Activated naive CD4-positive, alpha-beta T cell treated with Interleukin-2 at 50 U/mL for 16 hours (primary cell): ENCODE results near the gene GRID1.
"Not testable (repeated sequence)": the region's sequence is repeated elsewhere in the genome, so short reads cannot be mapped to it uniquely, and the experiment has no call there.

Experiments
- DNase-seq: peaks from one replicate; pipeline ENCODE4 v3.0.0-alpha.2; 2020

The GRID1 gene

GRCh38 chr10:86250399-86250798 is 116.2 kb downstream of the GRID1 start:
- DNase-seq = no peak

- no peak for DNase-seq
These were observed 116.8 kb downstream of the GRID1 start for GRCh38 chr10:86249794-86250193.

GRCh38 chr10:86248062-86248461 is 118.5 kb downstream of the GRID1 start:
- no peak for DNase-seq

GRCh38 chr10:86247588-86247987 is 119.0 kb downstream of the GRID1 start:
- DNase-seq = no peak

GRCh38 chr10:86247073-86247472 is 119.5 kb downstream of the GRID1 start:
- no peak for DNase-seq

- DNase-seq = no peak
These were observed 120.2 kb downstream of the GRID1 start for GRCh38 chr10:86246279-86246940.

- no peak for DNase-seq
These were observed 121.6 kb downstream of the GRID1 start for GRCh38 chr10:86245015-86245394.

GRCh38 chr10:86244297-86245014 is 122.1 kb downstream of the GRID1 start:
- DNase-seq = no peak

GRCh38 chr10:86243651-86244155 is 122.9 kb downstream of the GRID1 start:
- no peak for DNase-seq

GRCh38 chr10:86242761-86243160 is 123.8 kb downstream of the GRID1 start:
- no peak for DNase-seq

- DNase-seq = not testable (repeated sequence)
These were observed 128.5 kb downstream of the GRID1 start for GRCh38 chr10:86238089-86238488.

GRCh38 chr10:86234541-86235270 is 131.9 kb downstream of the GRID1 start:
- no peak for DNase-seq

- no peak for DNase-seq
These were observed 132.5 kb downstream of the GRID1 start for GRCh38 chr10:86234107-86234506.

GRCh38 chr10:86233131-86233530 is 133.5 kb downstream of the GRID1 start:
- DNase-seq = no peak

- no peak for DNase-seq
These were observed 134.0 kb downstream of the GRID1 start for GRCh38 chr10:86232644-86233043.

GRCh38 chr10:86231796-86232560 is 134.6 kb downstream of the GRID1 start:
- no peak for DNase-seq

- DNase-seq = no peak
These were observed 135.9 kb downstream of the GRID1 start for GRCh38 chr10:86230557-86231180.

GRCh38 chr10:86229811-86230556 is 136.6 kb downstream of the GRID1 start:
- no peak for DNase-seq

GRCh38 chr10:86229376-86229775 is 137.2 kb downstream of the GRID1 start:
- no peak for DNase-seq

- no peak for DNase-seq
These were observed 138.9 kb downstream of the GRID1 start for GRCh38 chr10:86227501-86228258.

GRCh38 chr10:86226781-86227201 is 139.8 kb downstream of the GRID1 start:
- no peak for DNase-seq
